Stomach (tissue), 9 donors: ENCODE data around the gene NFE2L2. TPM values are rescaled to one million over a fixed set of nuclear protein-coding genes. Genes with fewer than 3 reads are reported as not detected.

Experiments
- DNase-seq, 2 donors: peaks; one replicate each; pipeline versions ENCODE4 v3.0.0 to v3.0.0-alpha.2; 2013 to 2019
- H3K27ac ChIP-seq, 5 donors: fragments of 200-600 bp in 4 of 5; sonication (generic) in 4 of 5; one replicate each; pipeline ENCODE4 v1.5.1; 2013 to 2019; ENCODE audit warnings: mild to moderate bottlenecking in 1 of 5, moderate library complexity in 1 of 5
- H3K27me3 ChIP-seq, 3 donors: fragments of 200-600 bp; sonication (generic); one replicate each; pipeline ENCODE4 v1.5.1; 2017 to 2019; ENCODE audit warnings: mixed run types in 1 of 3
- H3K36me3 ChIP-seq, 4 donors: fragments of 200-600 bp; sonication (generic); 1 replicate in 3 of 4; 2 replicates in 1 of 4; pipeline ENCODE4 v1.5.1; 2016 to 2019
- H3K4me1 ChIP-seq, 4 donors: fragments of 200-600 bp; sonication (generic); one replicate each; pipeline ENCODE4 v1.5.1; 2016 to 2019
- H3K4me3 ChIP-seq, 4 donors: fragments of 200-600 bp; sonication (generic) in 3 of 4; one replicate each; pipeline ENCODE4 v1.5.1; 2016 to 2019; ENCODE audit warnings: mild to moderate bottlenecking in 1 of 4
- H3K9me3 ChIP-seq, 4 donors: fragments of 200-600 bp; sonication (generic); one replicate each; pipeline ENCODE4 v1.5.1; 2016 to 2019
- EP300 ChIP-seq: sonication (generic); formaldehyde crosslinking; IDR thresholded peaks from one replicate; pipeline ENCODE4 v1.6.1; 2017; ENCODE audit warnings: antibody characterized with exemption
- POLR2A ChIP-seq, 4 donors: fragments of 450-650 bp; IDR thresholded peaks; one replicate each; pipeline ENCODE4 v1.6.1; 2016; ENCODE audit warnings: antibody characterized with exemption in 4 of 4, control low read depth in 2 of 4, mild to moderate bottlenecking in 1 of 4, moderate library complexity in 1 of 4
- POLR2AphosphoS5 ChIP-seq, 3 donors: sonication (generic); formaldehyde crosslinking; IDR thresholded peaks; one replicate each; pipeline ENCODE4 v1.6.1; 2016; ENCODE audit warnings: antibody characterized with exemption in 3 of 3
- WGBS, 5 donors: extraction: QIAGEN DNeasy Blood & Tissue Kit in 3 of 5; methylation state at CpG; one replicate each; pipeline versions ENCODE4 v1.1.5 to v1.1.7; 2013 to 2018; 5-methylcytosine and 5-hydroxymethylcytosine counted together
- intact Hi-C: fragments of 100-400 bp; cut with DNase I; formaldehyde crosslinking; loops from one replicate; pipeline ENCODE4 v1.15.1; 2023; ENCODE audit warnings: low total_unique reads
- polyA plus RNA-seq, 3 donors: library from polyadenylated mRNA; stranded (reverse); fragments of 200-250 nt; gene quantifications; one replicate each; pipeline ENCODE4 v1.2.3, GENCODE V29; 2013
- total RNA-seq, 5 donors: library from RNA; depleted of rRNA; stranded (reverse); fragments of >200 nt; gene quantifications; one replicate each; pipeline versions ENCODE4 v1.1.0 to v1.2.3, GENCODE V29; 2014 to 2016
- TF ChIP-seq, protein P1 (sequence below), 7 experiments: fragments of 450-650 bp in 4 of 7; fragments of 200-600 bp in 3 of 7; sonication (generic) in 3 of 7; IDR thresholded peaks; one replicate each; pipeline ENCODE4 v1.5.1; 2016 to 2019; ENCODE audit warnings: antibody characterized with exemption in 7 of 7, control low read depth in 2 of 7, mild to moderate bottlenecking in 1 of 7
- donor health status: healthy with polysubstance abuse.
- donor health status: Bipolar disorder and iron deficiency.
- donor health status: healthy.

Gene NFE2L2
- total and polyA plus RNA-seq, 8 donors = 37.1 to 223 (median 112) TPM

DNA sequence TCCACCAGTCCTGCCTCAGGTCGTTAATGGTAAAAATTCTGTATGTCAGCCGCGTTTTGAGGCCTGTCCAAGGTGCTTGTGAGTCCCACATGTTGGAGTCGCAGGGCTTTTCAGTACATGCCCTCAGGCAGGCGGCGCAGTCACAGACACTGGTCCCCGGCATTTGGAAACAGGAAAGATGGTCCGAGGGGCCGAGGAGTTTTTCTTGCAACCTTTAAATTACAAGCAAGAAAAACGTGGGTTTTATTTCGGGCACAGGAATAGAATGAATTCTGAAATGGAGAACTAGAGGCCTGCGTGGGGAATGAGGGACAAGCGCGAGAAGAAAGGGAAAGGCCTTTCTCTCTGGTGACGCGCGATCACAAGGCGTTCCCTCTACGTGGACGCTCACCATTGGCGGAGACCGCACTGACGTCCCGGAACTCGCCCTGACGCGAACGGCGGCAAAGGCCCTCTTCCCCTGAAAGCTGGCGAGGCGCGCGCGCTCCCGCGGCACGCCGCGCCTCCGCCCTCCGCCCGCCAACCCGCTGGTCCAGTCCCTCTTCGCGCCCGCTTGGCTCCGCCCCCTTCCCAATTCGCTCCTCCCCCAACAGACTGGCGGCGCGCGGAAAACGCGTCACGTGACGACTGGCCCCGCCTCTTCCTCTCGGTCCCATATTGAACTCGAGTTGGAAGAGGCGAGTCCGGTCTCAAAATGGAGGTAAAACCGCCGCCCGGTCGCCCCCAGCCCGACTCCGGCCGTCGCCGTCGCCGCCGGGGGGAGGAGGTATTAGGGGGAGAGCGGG is 52.2 kb downstream of the NFE2L2 start, which contains the start of gene HNRNPA3:
HNRNPA3 (plus strand) TSS at position 689 of the 785 bp plus-strand sequence; CDS start at position 695, 6 bp downstream.
- Histone ChIP-seq H3K9me3 (no peaks in the 10 kb centered on the region), H3K36me3 (peaks cover 13 to 25% (median 23%) of the 10 kb centered on the region in 4 donors), H3K4me1 (peaks cover 41 to 50% (median 46%) of the 10 kb centered on the region in 4 donors), H3K27me3 (no peaks in the 10 kb centered on the region), H3K4me3 (peak within 1 kb of the TSS; percentile 56 to 92 (median 66)), H3K27ac (peak within 1 kb of the TSS; percentile 99 to 100 (median 100))
- peak; percentile 99 to 100 for DNase-seq
- TF ChIP-seq POLR2AphosphoS5 (IDR thresholded peaks at IDR 0.05) = peak; percentile 86 to 99 (median 98)
- TF ChIP-seq, protein P1, sequence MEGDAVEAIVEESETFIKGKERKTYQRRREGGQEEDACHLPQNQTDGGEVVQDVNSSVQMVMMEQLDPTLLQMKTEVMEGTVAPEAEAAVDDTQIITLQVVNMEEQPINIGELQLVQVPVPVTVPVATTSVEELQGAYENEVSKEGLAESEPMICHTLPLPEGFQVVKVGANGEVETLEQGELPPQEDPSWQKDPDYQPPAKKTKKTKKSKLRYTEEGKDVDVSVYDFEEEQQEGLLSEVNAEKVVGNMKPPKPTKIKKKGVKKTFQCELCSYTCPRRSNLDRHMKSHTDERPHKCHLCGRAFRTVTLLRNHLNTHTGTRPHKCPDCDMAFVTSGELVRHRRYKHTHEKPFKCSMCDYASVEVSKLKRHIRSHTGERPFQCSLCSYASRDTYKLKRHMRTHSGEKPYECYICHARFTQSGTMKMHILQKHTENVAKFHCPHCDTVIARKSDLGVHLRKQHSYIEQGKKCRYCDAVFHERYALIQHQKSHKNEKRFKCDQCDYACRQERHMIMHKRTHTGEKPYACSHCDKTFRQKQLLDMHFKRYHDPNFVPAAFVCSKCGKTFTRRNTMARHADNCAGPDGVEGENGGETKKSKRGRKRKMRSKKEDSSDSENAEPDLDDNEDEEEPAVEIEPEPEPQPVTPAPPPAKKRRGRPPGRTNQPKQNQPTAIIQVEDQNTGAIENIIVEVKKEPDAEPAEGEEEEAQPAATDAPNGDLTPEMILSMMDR (IDR thresholded peaks at IDR 0.05) = peak in 2 of 7 experiments; percentile 6 to 35
- peak in 2 of 4 donors; percentile 80 to 89 for TF ChIP-seq POLR2A (IDR thresholded peaks at IDR 0.05)
- TF ChIP-seq EP300 = peak; percentile 46
- intact Hi-C loops = loop anchor here (5.0 kb wide), 1 partner anchor 50 kb away; the partner anchor contains the start of gene NFE2L2
- WGBS, 5 donors = 0 to 9% (median 0%) methylated on average over 44 to 74 of the region's 74 CpGs

DNA sequence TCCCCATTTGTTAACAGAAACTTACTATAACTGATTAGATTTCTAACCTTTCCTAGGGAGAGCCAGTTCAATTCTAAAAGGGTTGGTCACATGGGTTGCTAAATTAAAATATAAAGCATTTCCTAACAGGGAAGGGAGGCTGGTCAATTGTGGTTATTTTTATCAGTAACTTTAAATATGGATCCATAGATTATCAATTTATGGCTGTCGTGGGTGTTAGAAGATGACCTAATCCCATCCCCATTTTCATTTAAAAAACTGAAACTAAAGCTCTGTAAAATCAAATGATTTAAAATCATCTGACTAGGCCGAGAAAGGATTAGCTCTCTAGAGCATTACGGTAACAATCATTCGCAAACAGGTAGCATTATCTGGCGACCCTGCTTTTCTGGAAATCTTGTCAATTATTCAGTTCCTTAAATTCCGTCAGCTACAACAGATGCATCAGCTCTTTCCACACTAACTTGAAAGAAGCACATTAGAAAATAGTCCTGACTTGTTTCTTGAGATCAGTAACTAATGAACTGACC is 52.9 kb downstream of the NFE2L2 start:
- H3K4me1 ChIP-seq = peaks cover 35 to 45% (median 41%) of the 10 kb centered on the region in 4 donors
- intact Hi-C loops = loop anchor here (5.0 kb wide), 1 partner anchor 51 kb away; the partner anchor contains the start of gene NFE2L2
- H3K9me3 ChIP-seq = no peaks in the 10 kb centered on the region
- no peaks in the 10 kb centered on the region for H3K27me3 ChIP-seq
- DNase-seq = no peak
- TF ChIP-seq, protein P1 (IDR thresholded peaks at IDR 0.05) = no peak
- TF ChIP-seq EP300 (no peak), POLR2AphosphoS5 (IDR thresholded peaks at IDR 0.05) (no peak), POLR2A (IDR thresholded peaks at IDR 0.05) (no peak)
- peaks cover 7 to 18% (median 16%) of the 10 kb centered on the region in 4 donors for H3K36me3 ChIP-seq
- peak overlapping the region; percentile 93 to 100 (median 100) for H3K27ac ChIP-seq
- 1 to 6% (median 3%) methylated on average over 6 of the region's 6 CpGs for WGBS, 5 donors
- peak overlapping the region; percentile 46 to 72 (median 58) for H3K4me3 ChIP-seq

DNA sequence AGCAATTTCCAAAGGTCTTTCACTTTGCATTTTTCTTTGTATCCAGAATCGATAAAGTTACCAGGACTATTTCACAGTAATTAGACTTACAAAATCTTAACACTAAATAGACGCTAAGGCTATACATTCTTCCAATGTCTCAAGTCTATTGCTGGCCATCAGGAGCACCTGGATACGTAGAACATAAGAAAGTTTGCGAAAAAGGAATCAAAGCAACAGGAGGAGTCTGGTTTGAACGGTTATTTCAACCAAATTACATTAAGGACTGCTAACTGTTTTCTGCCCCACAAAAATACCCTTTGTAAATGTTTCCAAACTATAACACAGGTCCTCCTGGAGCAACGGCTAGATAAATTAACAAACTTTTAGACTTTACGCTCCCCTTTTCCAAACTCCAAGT is 53.4 kb downstream of the NFE2L2 start:
- Histone ChIP-seq H3K36me3 (peaks cover 2 to 13% (median 12%) of the 10 kb centered on the region in 4 donors), H3K4me1 (peaks cover 33 to 41% (median 36%) of the 10 kb centered on the region in 4 donors), H3K27me3 (no peaks in the 10 kb centered on the region), H3K27ac (peak overlapping the region in 4 of 5 donors; percentile 99 to 100 (median 100)), H3K9me3 (no peaks in the 10 kb centered on the region), H3K4me3 (peak overlapping the region; percentile 46 to 72 (median 58))
- 21 to 34% (median 28%) methylated on average over 7 of the region's 7 CpGs for WGBS, 5 donors
- peak in 1 of 2 donors; percentile 38 for DNase-seq
- TF ChIP-seq POLR2AphosphoS5 (IDR thresholded peaks at IDR 0.05) (no peak), POLR2A (IDR thresholded peaks at IDR 0.05) (no peak), EP300 (no peak)
- TF ChIP-seq, protein P1 (IDR thresholded peaks at IDR 0.05) = no peak
- intact Hi-C loops = loop anchor here (5.0 kb wide), 1 partner anchor 51 kb away; the partner anchor contains the start of gene NFE2L2

DNA sequence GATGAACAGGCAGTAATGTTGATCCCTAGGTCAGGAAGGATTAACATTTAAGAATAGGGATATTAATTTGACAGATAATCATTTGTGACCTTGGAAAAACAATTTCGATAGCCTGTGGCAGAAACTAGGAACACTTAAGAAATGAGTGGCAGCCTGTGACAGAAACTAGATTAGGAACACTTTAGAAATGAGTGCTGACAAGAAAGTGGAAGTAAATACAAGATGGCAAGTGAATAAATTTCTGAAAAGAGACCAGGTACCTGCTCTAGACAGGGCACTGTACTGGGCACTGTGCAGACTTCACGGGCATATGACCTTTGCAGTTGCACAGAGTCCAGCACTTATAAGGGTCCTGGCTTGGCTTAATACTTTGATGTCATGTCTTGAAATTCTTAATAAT is 57.4 kb downstream of the NFE2L2 start:
- 53 to 75% (median 70%) methylated on average over 2 of the region's 2 CpGs for whole genome bisulfite sequencing, 5 donors

More for the DNA sequence above, 57.4 kb downstream of the NFE2L2 start:
- intact Hi-C loops = no loop called here
- H3K9me3 ChIP-seq = no peaks in the 10 kb centered on the region
- TF ChIP-seq POLR2AphosphoS5 (IDR thresholded peaks at IDR 0.05) (no peak), EP300 (no peak), POLR2A (IDR thresholded peaks at IDR 0.05) (no peak)
- TF ChIP-seq, protein P1 (IDR thresholded peaks at IDR 0.05) = no peak
- H3K4me3 ChIP-seq = no peak overlapping the region
- H3K27ac ChIP-seq = no peak overlapping the region
- peaks cover 10 to 15% (median 12%) of the 10 kb centered on the region in 4 donors for H3K4me1 ChIP-seq
- H3K36me3 ChIP-seq = no peaks in the 10 kb centered on the region
- no peaks in the 10 kb centered on the region for H3K27me3 ChIP-seq
- no peak for DNase-seq
